Thymus (tissue), 11 donors: Measurements from ENCODE around the gene COL4A2. TPM values are rescaled to one million over a fixed set of nuclear protein-coding genes. Genes with fewer than 3 reads are reported as not detected.
"Not testable (repeated sequence)": the region's sequence is repeated elsewhere in the genome, so short reads cannot be mapped to it uniquely, and the experiment has no call there.

Source experiments
- DNase-seq, 9 donors: peaks; one replicate each; pipeline ENCODE4 v3.0.0-alpha.2; 2013; ENCODE audit warnings: low spot score in 9 of 9, low read depth in 6 of 9, missing footprints in 1 of 9
- H3K27ac ChIP-seq, 2 donors: one replicate each; pipeline ENCODE4 v1.5.1; 2013; ENCODE audit warnings: control low read depth in 1 of 2, low read depth in 1 of 2, low read length in 1 of 2, mild to moderate bottlenecking in 1 of 2, moderate library complexity in 1 of 2
- H3K27me3 ChIP-seq, 2 donors: one replicate each; pipeline ENCODE4 v1.5.1; 2013; ENCODE audit warnings: low read length in 1 of 2; ENCODE audit not compliant: control insufficient read depth in 2 of 2, insufficient read depth in 1 of 2
- H3K36me3 ChIP-seq, 2 donors: one replicate each; pipeline ENCODE4 v1.5.1; 2013; ENCODE audit warnings: low read length in 1 of 2, mild to moderate bottlenecking in 1 of 2, moderate library complexity in 1 of 2; ENCODE audit not compliant: control insufficient read depth in 2 of 2, insufficient read depth in 2 of 2
- H3K4me1 ChIP-seq, 2 donors: one replicate each; pipeline ENCODE4 v1.5.1; 2013; ENCODE audit warnings: low read length in 2 of 2; ENCODE audit not compliant: control insufficient read depth in 2 of 2, insufficient read depth in 2 of 2
- H3K4me3 ChIP-seq, 2 donors: one replicate each; pipeline ENCODE4 v1.5.1; 2013; ENCODE audit warnings: low read length in 2 of 2, control low read depth in 1 of 2, mild to moderate bottlenecking in 1 of 2
- H3K9me3 ChIP-seq, 2 donors: one replicate each; pipeline ENCODE4 v1.5.1; 2013; ENCODE audit warnings: low read length in 1 of 2, mild to moderate bottlenecking in 1 of 2; ENCODE audit not compliant: control insufficient read depth in 2 of 2, insufficient read depth in 1 of 2
- WGBS: extraction: QIAGEN DNeasy Blood & Tissue Kit; methylation state at CpG from one replicate; pipeline ENCODE4 v1.1.7; 2013; 5-methylcytosine and 5-hydroxymethylcytosine counted together
- polyA plus RNA-seq: library from polyadenylated mRNA; stranded (reverse); fragments of 200-250 nt; gene quantifications from one replicate; pipeline ENCODE4 v1.2.3, GENCODE V29; 2013
- total RNA-seq: library from RNA; stranded (reverse); fragments of 120-200 nt; gene quantifications from one replicate; pipeline ENCODE4 v1.2.4, GENCODE V29; 2013
- donor health status: healthy.

COL4A2 gene
- total and polyA plus RNA-seq, 2 donors, result 47.2 to 63.1 TPM

GRCh38 chr13:110495376-110495775 lies 188.3 kb downstream of the COL4A2 start:
- no peaks in the 10 kb centered on the region for H3K36me3 ChIP-seq
- 96% methylated on average over 3 of the region's 3 CpGs for WGBS
- no peaks in the 10 kb centered on the region for H3K27me3 ChIP-seq
- no peaks in the 10 kb centered on the region for H3K9me3 ChIP-seq
- no peak for DNase-seq
- no peak overlapping the region for H3K4me3 ChIP-seq
- H3K27ac ChIP-seq, result no peak overlapping the region
- no peaks in the 10 kb centered on the region for H3K4me1 ChIP-seq

- WGBS, result 94% methylated on average over 3 of the region's 3 CpGs
- H3K4me3 ChIP-seq, result no peak overlapping the region
- H3K27ac ChIP-seq, result no peak overlapping the region
- no peaks in the 10 kb centered on the region for H3K9me3 ChIP-seq
- H3K36me3 ChIP-seq, result no peaks in the 10 kb centered on the region
- H3K4me1 ChIP-seq, result no peaks in the 10 kb centered on the region
- no peaks in the 10 kb centered on the region for H3K27me3 ChIP-seq
- no peak for DNase-seq
Measured at GRCh38 chr13:110495881-110496280, 188.8 kb downstream of the COL4A2 start.

DNA sequence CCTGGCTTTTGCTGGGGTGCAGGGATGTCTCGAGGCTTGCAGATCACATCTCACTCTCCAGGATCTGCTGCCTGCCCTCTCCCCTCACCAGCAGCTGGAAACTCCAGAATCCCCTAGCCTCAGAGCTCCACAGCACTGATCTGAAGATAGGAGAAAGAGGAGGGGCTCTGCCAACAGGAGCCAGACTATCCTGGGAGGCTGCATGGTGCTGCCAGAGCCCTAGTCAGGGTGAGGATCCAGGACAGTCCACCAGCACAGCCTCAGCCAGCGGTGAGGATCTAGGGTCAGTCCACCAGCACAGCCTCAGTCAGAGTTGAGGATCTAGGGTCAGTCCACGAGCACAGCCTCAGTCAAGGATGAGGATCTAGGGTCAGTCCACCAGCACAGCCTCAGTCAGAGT lies 189.2 kb downstream of the COL4A2 start:
- no peak for DNase-seq
- Histone ChIP-seq H3K27ac (no peak overlapping the region), H3K36me3 (no peaks in the 10 kb centered on the region), H3K4me1 (no peaks in the 10 kb centered on the region), H3K27me3 (no peaks in the 10 kb centered on the region), H3K4me3 (no peak overlapping the region), H3K9me3 (no peaks in the 10 kb centered on the region)
- 87% methylated on average over 3 of the region's 3 CpGs for WGBS

- no peak for DNase-seq
- H3K4me3 ChIP-seq, result no peak overlapping the region
- no peak overlapping the region for H3K27ac ChIP-seq
- H3K27me3 ChIP-seq, result no peaks in the 10 kb centered on the region
- WGBS, result 96% methylated on average over 2 of the region's 2 CpGs
- no peaks in the 10 kb centered on the region for H3K36me3 ChIP-seq
- H3K4me1 ChIP-seq, result no peaks in the 10 kb centered on the region
- H3K9me3 ChIP-seq, result no peaks in the 10 kb centered on the region
Measured at GRCh38 chr13:110497003-110497402, 189.9 kb downstream of the COL4A2 start.

DNA sequence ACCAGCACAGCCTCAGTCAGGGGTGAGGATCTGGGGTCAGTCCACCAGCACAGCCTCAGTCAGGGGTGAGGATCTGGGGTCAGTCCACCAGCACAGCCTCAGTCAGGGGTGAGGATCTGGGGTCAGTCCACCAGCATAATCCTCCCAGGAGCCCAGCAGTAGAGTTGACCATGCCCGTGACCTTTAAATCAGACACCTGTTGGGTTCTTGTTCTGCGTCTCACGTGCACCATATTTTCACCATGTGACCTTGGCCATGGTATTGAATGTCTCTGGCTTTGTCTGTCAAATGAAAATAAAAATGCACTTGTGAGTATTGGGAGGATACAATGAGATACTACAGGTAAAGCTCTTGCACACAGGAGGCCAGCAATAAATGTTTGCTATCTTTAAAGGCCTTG lies 190.8 kb downstream of the COL4A2 start:
- H3K36me3 ChIP-seq, H3K27ac ChIP-seq, H3K9me3 ChIP-seq, H3K4me1 ChIP-seq, H3K4me3 ChIP-seq, H3K27me3 ChIP-seq, DNase-seq: not testable (repeated sequence)
- 97% methylated on average over 3 of the region's 3 CpGs for WGBS

- Histone ChIP-seq H3K4me3 (no peak overlapping the region), H3K27ac (no peak overlapping the region), H3K9me3 (no peaks in the 10 kb centered on the region), H3K4me1 (no peaks in the 10 kb centered on the region), H3K27me3 (no peaks in the 10 kb centered on the region), H3K36me3 (no peaks in the 10 kb centered on the region)
- WGBS, result 93% methylated on average over 5 of the region's 5 CpGs
- no peak for DNase-seq
Measured at GRCh38 chr13:110498327-110498726, 191.2 kb downstream of the COL4A2 start.

DNA sequence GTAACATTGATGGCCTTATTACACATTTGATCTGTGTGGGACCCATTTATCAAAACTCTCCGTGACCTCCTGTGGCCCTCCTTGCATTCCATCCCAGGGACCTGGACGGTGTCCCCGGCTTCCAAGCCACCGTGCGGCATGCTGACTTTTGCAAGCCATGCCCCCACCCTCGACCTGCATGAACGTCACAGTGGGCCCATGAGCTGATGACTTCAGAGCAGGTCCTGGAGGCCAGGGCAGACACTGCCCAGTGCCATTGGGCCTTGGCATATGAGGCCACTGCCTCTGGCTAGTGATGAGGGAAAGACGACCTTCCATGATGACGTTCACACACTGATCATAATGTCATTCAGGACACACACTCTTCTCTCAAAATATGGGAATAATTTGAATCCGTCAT lies 191.7 kb downstream of the COL4A2 start:
- no peak overlapping the region for H3K27ac ChIP-seq
- H3K36me3 ChIP-seq, result no peaks in the 10 kb centered on the region
- no peaks in the 10 kb centered on the region for H3K4me1 ChIP-seq
- WGBS, result 97% methylated on average over 10 of the region's 10 CpGs
- no peaks in the 10 kb centered on the region for H3K9me3 ChIP-seq
- no peak for DNase-seq
- no peak overlapping the region for H3K4me3 ChIP-seq
- no peaks in the 10 kb centered on the region for H3K27me3 ChIP-seq

- no peak for DNase-seq
- no peak overlapping the region for H3K27ac ChIP-seq
- H3K4me1 ChIP-seq, result no peaks in the 10 kb centered on the region
- WGBS, result 96% methylated on average over 10 of the region's 10 CpGs
- no peaks in the 10 kb centered on the region for H3K27me3 ChIP-seq
- no peaks in the 10 kb centered on the region for H3K9me3 ChIP-seq
- H3K36me3 ChIP-seq, result no peaks in the 10 kb centered on the region
- no peak overlapping the region for H3K4me3 ChIP-seq
Measured at GRCh38 chr13:110499621-110500281, 192.7 kb downstream of the COL4A2 start.

GRCh38 chr13:110500341-110500740 lies 193.3 kb downstream of the COL4A2 start:
- DNase-seq, result no peak
- Histone ChIP-seq H3K4me3 (no peak overlapping the region), H3K36me3 (no peaks in the 10 kb centered on the region), H3K9me3 (no peaks in the 10 kb centered on the region), H3K27me3 (no peaks in the 10 kb centered on the region), H3K27ac (no peak overlapping the region), H3K4me1 (no peaks in the 10 kb centered on the region)
- WGBS, result 93% methylated on average over 3 of the region's 3 CpGs

DNA sequence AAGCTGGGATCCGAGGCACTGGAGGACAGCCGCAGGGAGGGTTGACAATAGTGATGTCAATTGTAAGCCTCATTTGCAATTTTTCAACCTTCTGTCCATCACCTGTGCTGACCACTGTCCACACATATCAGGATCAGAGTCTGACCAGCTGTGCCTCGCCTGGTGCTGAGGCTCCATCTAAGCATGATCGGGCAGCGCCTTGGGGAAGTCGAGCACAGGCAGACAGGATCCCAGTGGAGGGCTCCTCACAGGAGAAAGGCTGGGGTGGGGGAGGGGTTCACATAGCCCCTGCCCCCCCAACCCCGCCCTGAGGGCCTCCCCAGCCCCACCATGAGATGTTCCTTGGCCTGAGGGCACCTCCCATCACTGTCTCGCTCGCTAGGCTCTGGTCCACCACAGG lies 194.1 kb downstream of the COL4A2 start:
- Histone ChIP-seq H3K9me3 (no peaks in the 10 kb centered on the region), H3K27me3 (no peaks in the 10 kb centered on the region), H3K27ac (no peak overlapping the region), H3K4me3 (no peak overlapping the region), H3K4me1 (no peaks in the 10 kb centered on the region), H3K36me3 (no peaks in the 10 kb centered on the region)
- DNase-seq, result no peak
- WGBS, result 91% methylated on average over 9 of the region's 9 CpGs
